Thyroid gland (tissue), 4 donors: ENCODE measurements around the gene SALL3. TPM values are rescaled to one million over a fixed set of nuclear protein-coding genes. Genes with fewer than 3 reads are reported as not detected.
"Not testable (repeated sequence)": the region's sequence is repeated elsewhere in the genome, so short reads cannot be mapped to it uniquely, and the experiment has no call there.

Experiments used
- DNase-seq, 2 donors: peaks; one replicate each; pipeline ENCODE4 v3.0.0-alpha.2; 2019
- H3K27ac ChIP-seq, 3 donors: fragments of 200-600 bp; sonication (generic); 1 replicate in 2 of 3; 2 replicates in 1 of 3; pipeline ENCODE4 v1.5.1; 2016 to 2019; ENCODE audit warnings: mild to moderate bottlenecking in 1 of 3, moderate library complexity in 1 of 3
- H3K27me3 ChIP-seq: fragments of 200-600 bp; sonication (generic); one replicate; pipeline ENCODE4 v1.5.1; 2019
- H3K36me3 ChIP-seq, 2 donors: fragments of 200-600 bp; sonication (generic); one replicate each; pipeline ENCODE4 v1.5.1; 2016 to 2019
- H3K4me1 ChIP-seq, 2 donors: fragments of 200-600 bp; sonication (generic); one replicate each; pipeline ENCODE4 v1.5.1; 2017 to 2019
- H3K4me3 ChIP-seq, 3 donors: fragments of 200-600 bp; sonication (generic); replicated peaks in 1 of 3; 1 replicate in 2 of 3; 2 replicates in 1 of 3; pipeline ENCODE4 v1.5.1; 2016; ENCODE audit warnings: mild to moderate bottlenecking in 1 of 3
- H3K9me3 ChIP-seq: fragments of 200-600 bp; sonication (generic); one replicate; pipeline ENCODE4 v1.5.1; 2017
- CTCF ChIP-seq, 6 experiments: fragments of 200-600 bp in 3 of 6; fragments of 450-650 bp in 3 of 6; sonication (generic) in 3 of 6; IDR thresholded peaks; one replicate each; pipeline ENCODE4 v1.5.1; 2016 to 2019; ENCODE audit warnings: antibody characterized with exemption in 6 of 6, mild to moderate bottlenecking in 2 of 6, inconsistent platforms in 1 of 6, moderate library complexity in 1 of 6
- POLR2A ChIP-seq, 2 donors: fragments of 450-650 bp; IDR thresholded peaks; one replicate each; pipeline ENCODE4 v1.6.1; 2017; ENCODE audit warnings: antibody characterized with exemption in 2 of 2, mild to moderate bottlenecking in 2 of 2, moderate library complexity in 1 of 2
- WGBS, 2 donors: methylation state at CpG; one replicate each; pipeline ENCODE4 v1.1.5; 2017; 5-methylcytosine and 5-hydroxymethylcytosine counted together
- intact Hi-C: fragments of 100-400 bp; cut with DNase I; formaldehyde crosslinking; loops from one replicate; pipeline ENCODE4 v1.15.1; 2023
- total RNA-seq, 4 donors: library from RNA; depleted of rRNA; stranded (reverse); fragments of >200 nt; gene quantifications; one replicate each; pipeline ENCODE4 v1.2.3, GENCODE V29; 2016

Gene SALL3
- total RNA-seq, 4 donors from 2014 or later = 0.11 to 0.13 TPM; not detected in 2

- intact Hi-C loops = no loop called here
- H3K27me3 ChIP-seq = no peaks in the 10 kb centered on the region
- no peaks in the 10 kb centered on the region for H3K4me1 ChIP-seq
- H3K27ac ChIP-seq = no peak overlapping the region
- DNase-seq = no peak
- no peaks in the 10 kb centered on the region for H3K9me3 ChIP-seq
- 86% methylated on average over 26 to 28 of the region's 28 CpGs for WGBS, 2 donors
- TF ChIP-seq POLR2A (IDR thresholded peaks at IDR 0.05) (no peak), CTCF (IDR thresholded peaks at IDR 0.05) (no peak)
- no peak overlapping the region for H3K4me3 ChIP-seq
- no peaks in the 10 kb centered on the region for H3K36me3 ChIP-seq
Observed at GRCh38 chr18:78936251-78937005, 43.2 kb upstream of the SALL3 start.

- Histone ChIP-seq H3K4me3 (no peak overlapping the region), H3K27me3 (no peaks in the 10 kb centered on the region), H3K4me1 (no peaks in the 10 kb centered on the region), H3K36me3 (no peaks in the 10 kb centered on the region), H3K27ac (no peak overlapping the region), H3K9me3 (no peaks in the 10 kb centered on the region)
- no peak for DNase-seq
- no peak for TF ChIP-seq CTCF (IDR thresholded peaks at IDR 0.05)
- TF ChIP-seq POLR2A (IDR thresholded peaks at IDR 0.05) = no peak
- WGBS, 2 donors = 89 to 94% methylated on average over 4 of the region's 4 CpGs
- intact Hi-C loops = no loop called here
Observed at GRCh38 chr18:78937166-78937565, 42.5 kb upstream of the SALL3 start.

GRCh38 chr18:78939105-78939504 is 40.5 kb upstream of the SALL3 start:
- intact Hi-C loops = no loop called here
- Histone ChIP-seq H3K27ac (no peak overlapping the region), H3K36me3 (no peaks in the 10 kb centered on the region), H3K27me3 (no peaks in the 10 kb centered on the region), H3K4me1 (no peaks in the 10 kb centered on the region), H3K4me3 (no peak overlapping the region), H3K9me3 (no peaks in the 10 kb centered on the region)
- TF ChIP-seq POLR2A (IDR thresholded peaks at IDR 0.05) = no peak
- TF ChIP-seq CTCF (IDR thresholded peaks at IDR 0.05) = no peak
- 75 to 79% methylated on average over 5 of the region's 5 CpGs for WGBS, 2 donors
- DNase-seq = no peak

GRCh38 chr18:78939734-78940494 is 39.7 kb upstream of the SALL3 start:
- TF ChIP-seq CTCF (IDR thresholded peaks at IDR 0.05) (no peak), POLR2A (IDR thresholded peaks at IDR 0.05) (no peak)
- no peaks in the 10 kb centered on the region for H3K36me3 ChIP-seq
- no peak overlapping the region for H3K27ac ChIP-seq
- no peak overlapping the region for H3K4me3 ChIP-seq
- 78 to 84% methylated on average over 21 to 22 of the region's 23 CpGs for WGBS, 2 donors
- intact Hi-C loops = no loop called here
- no peak for DNase-seq
- no peaks in the 10 kb centered on the region for H3K4me1 ChIP-seq
- H3K9me3 ChIP-seq = no peaks in the 10 kb centered on the region
- H3K27me3 ChIP-seq = no peaks in the 10 kb centered on the region

GRCh38 chr18:78942236-78942635 is 37.4 kb upstream of the SALL3 start:
- H3K9me3 ChIP-seq, H3K36me3 ChIP-seq, H3K27me3 ChIP-seq, H3K27ac ChIP-seq, H3K4me3 ChIP-seq, DNase-seq, H3K4me1 ChIP-seq, intact Hi-C loops: not testable (repeated sequence)
- 90 to 92% methylated on average over 12 to 16 of the region's 17 CpGs for WGBS, 2 donors
